GM21786 (cell line): Measurements from ENCODE around the gene HOXA2.

ENCODE experiments used
- ATAC-seq: cut with Tn5 transposase; IDR thresholded peaks from one replicate; pipeline ENCODE4 v1.9.1; 2021; ENCODE audit not compliant: unreplicated experiment

The HOXA2 gene

DNA sequence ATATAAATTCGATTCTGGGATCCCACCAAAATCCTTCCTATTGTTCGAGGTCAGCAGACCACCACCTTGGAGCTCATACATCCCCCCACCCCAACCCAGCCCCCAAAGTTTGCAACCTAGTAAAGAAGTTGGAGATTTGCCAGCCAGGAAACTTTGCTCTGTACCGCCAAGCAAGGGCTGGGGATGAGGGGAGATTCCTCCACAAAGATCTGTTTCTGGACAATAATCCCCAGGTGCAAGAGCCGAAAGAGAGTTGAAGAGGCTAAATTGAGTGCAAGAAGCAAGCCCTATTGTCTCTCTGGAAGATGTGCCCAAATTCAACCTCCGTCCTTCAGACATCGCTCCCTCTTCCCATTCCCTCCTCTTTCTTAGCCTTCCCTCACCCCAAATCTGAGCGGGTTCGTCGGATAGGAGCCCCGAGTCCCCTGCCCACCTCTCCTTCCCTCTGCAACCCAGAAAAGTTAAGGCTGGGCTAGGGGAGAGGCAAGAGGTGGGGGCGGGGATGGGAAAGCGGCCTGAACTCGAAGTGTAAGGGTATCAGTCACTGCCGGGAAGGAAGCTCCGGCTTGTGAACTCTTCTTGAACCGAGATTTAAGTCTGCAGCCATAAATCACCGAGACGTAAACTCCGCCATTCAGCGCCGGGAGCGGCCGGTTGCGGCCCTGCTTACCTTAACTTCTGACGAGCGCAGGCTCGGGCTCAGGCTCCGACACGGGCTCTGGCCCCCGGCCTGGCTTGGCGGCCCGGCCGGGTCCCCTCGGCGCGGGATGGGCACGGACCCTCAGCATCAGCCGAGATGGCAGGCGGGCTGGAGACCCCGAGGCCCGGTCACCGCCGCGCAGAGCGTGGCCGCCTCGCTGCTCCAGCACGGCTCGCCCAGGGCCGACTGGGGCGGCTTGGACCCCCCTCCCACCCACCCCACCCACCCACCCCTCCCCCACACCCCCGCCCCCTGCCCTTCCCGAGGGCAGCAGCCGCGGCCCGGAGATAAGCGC lies 10.8 kb upstream of the HOXA2 start:
- no peak for ATAC-seq

DNA sequence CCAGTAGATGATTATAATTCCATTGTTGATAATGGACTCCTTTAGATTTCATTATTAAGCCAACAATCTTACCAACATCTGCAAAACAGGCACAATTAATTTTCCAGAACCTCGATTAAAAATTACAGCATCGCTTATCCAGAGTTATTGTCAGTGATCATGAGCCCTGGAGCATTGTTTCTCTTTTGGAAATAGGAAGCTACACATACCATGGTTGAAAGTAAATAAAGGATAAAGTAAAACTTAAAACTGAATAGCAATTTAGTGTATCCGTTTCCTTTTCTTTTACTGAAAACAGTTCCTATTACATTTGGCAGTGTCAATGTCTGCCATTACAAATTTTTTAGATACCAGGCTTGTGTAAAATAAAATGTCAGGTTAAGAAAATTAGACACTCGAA lies 9.9 kb upstream of the HOXA2 start:
- ATAC-seq = no peak

DNA sequence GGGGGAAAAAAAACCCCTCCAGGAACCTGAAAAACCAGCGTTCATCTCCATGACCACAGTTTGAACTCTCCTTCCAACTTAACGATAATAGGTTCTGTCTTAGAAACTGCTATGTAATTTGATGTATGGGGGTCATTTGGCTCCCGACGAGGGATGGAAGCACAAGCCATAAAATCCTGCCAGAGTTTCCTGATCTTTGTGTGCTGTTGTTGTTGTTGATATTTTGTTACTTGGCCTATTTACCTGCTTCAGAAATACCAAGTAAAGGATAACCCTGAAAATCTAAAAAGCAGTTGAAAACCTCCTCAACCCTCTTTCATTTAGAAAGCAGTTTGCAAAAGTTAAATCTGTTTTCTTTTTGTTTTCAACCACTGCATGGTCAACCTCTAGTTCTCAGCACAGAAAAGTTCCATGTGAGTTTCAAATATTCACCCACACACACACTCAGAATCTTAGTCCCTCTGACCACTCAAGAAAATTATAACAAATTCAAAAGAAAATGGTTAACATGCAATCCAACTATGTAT lies 9.3 kb upstream of the HOXA2 start:
- ATAC-seq = no peak

DNA sequence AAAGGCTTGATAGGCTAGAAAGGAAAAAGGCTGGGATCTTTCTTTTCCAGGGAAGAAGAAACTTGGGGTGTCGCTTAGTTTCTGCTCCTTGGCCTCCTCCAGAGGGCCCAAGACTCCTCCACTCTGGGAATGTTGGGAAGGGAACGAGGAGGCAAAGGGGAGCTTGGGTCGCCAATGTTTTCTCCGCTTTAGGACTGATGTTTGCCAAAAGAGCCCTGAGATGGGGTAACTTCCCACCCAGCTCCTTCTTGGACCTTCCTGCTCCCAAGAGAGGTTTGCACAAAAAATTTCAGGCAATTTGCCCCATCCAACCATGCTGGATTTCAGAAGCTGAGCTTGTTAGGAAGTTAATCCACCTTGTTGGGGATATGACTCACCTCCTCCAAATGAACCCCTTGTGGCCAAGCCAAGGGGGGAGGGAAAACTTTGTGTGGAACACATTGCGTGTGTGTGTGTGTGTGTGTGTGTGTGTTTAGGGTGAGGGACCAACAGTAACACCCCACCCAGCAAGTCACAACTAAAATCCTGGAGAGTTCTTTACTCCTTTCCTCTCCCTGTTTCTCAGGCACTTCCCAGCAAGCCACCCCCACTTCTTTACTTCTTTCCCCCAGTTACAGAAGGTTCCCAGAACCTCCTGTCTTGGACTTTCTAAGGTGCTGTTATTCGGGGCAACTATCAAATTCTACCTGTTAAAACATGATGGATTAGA lies 8.7 kb upstream of the HOXA2 start:
- no peak for ATAC-seq

DNA sequence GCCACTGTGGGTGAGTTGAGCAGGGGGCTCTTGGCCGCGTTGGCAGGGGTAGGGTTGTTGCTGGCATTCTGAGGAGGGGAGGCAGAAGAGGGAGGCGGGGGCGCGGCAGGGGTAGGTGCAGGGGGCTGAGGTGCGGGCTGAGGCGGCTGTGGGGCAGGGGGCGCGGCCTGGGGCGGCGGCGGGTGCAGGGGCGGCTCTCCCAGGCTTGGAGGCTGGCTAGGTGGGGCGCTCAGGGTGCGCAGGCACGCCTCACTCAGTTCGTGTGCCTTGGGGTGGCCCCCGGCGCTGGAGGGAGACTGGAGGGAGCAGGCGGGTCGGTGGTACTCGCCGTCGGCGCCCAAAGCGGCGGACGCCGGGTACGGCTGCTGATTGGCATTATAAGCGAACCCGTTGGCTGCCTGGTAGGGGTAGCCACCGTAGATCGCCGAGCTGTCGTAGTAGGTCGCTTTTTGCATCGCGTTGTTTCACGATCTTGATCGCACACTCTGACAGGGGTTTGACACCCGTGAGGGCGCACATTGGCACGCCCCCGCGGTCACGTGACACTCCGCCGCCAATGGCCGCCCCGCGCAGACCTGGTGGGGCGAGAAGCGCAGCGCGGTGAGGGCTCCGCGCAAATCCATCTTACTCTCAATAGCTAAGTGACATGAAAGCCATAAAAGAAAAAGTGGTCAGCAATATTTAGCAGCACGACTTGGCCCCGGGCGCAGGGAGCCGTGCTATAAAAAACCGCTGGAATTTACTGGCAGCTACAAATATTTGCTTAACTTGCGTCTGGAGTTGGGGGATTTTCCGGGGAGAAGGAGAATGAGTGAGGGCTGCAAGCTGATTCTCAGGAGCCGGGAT lies 7.9 kb upstream of the HOXA2 start:
- no peak for ATAC-seq

DNA sequence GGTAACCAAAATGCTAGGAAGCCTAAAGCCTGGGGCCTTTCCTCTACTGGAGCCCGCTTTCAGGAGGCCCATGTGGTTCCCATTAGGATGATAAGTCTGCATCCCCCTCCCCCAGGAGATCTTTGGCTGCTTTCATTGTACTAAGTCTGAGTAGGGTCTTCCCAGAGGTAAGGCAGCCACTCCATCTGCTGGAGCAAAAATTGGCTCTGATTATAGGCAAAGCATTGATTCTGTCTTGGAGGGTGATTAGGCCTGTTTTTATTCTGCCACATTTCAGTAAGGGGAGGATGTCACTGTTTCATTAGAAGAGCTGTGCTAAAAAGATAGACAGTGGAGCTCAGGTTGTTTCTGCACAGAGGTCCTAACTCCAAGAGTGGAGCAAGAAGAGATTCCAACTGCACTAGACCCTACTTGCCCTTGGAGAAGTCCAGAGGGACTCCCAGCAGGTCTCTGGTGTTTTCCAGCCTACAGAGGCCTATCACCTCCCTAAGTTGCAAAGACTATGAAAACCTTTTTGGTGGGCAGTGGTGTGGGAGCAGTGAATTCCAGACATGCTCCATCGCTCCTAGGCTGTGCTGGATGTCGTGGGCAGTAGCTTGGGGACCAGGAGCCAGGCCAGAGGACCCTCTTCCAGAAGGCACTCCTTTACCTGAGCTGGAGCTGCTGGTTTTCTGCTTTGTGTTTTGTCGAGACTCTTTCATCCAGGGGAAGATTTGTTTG lies 7.1 kb upstream of the HOXA2 start:
- no peak for ATAC-seq

DNA sequence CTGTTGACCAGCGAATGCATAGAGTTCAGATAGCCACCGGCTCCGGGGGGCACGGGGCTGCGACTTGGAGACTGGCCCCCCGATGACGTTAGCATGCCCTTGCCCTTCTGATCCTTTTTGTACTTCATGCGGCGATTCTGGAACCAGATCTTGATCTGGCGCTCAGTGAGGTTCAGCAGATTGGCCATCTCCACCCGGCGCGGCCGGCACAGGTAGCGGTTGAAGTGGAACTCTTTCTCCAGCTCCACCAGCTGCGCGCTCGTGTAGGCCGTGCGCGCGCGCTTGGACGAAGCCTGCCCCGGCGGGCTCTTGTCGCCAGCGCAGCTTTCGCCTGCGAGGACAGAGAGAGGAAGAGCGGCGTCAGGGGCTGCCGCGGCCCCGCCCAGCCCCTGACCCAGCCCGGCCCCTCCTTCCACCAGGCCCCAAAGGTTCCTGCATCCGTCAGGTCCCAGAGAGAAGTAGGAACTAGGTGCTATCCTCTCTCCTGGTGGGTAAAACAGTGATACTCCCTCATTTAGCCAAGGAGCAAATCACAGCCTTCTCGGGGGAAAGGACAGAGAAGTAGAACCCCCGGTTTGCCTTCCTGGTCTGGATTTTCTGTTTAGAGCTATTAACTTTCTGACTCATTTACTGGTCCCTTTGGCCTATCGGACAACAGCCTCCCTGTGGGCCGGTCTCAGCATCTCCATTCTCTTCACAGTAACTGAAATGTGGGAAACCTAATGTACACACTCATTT lies 6.1 kb upstream of the HOXA2 start:
- ATAC-seq = no peak

DNA sequence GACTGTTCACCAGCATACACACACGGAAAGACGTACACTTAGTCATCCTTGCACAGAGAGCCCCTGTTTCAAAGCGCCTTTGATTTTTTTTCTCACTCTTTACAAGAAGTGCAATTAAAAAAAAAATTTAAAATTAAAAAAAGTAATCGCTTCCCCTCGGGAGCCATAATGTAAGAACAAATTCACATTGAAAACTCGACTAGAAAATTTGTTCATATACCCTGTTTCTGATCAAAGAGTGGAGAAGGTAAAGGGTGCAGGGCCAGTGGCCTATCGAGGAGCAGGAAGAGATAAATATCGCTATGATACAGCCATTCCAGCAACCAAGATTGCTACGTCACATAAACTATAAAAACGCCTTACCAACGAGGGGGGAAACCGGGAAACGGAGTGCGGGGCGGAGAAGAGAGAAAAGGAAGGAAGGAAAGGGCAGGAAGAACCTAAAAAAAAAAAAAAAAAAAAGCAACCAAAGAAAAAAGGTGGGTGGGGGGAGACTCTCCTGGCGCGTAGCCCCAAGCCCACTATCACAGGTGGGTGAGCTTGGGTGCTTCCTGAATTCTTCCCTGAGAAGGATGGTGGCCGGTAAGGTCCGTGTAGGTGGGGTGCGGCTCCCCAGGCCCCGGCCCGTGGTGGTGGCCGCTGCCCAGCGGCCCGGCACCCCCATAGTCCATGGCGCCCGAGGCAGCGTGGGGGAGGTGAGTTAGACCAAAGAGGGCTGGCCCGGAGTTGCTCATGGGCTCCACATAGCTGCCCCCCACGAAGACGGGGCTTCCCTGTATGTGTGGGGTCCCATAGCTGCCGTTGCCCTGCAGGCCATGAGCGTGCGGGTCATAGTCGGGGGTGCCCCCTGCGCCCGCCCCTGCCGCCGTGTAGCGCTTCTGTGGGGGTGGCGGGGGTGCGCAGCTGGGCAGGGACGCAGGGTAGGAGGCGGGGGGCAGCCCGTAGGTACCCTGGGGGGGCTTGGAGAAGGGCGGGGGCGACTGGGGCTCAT lies 5.2 kb upstream of the HOXA2 start:
- no peak for ATAC-seq

DNA sequence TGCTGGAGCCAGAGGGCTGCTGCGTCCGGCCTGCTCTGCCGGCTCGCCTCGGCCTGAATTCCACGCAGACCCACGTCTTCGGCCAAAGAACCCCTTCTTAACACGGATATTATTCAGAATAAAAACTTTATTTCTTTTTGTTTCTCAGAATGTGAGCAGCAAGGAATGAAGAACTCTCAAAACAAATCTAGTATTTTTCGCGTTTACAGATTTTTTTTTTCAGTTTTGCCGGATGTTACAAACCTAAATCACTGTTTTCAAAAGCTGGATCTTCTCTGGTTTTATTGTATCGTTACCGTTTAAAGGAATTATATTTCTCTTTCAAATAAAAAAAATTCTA lies 4.4 kb upstream of the HOXA2 start:
- ATAC-seq = no peak

DNA sequence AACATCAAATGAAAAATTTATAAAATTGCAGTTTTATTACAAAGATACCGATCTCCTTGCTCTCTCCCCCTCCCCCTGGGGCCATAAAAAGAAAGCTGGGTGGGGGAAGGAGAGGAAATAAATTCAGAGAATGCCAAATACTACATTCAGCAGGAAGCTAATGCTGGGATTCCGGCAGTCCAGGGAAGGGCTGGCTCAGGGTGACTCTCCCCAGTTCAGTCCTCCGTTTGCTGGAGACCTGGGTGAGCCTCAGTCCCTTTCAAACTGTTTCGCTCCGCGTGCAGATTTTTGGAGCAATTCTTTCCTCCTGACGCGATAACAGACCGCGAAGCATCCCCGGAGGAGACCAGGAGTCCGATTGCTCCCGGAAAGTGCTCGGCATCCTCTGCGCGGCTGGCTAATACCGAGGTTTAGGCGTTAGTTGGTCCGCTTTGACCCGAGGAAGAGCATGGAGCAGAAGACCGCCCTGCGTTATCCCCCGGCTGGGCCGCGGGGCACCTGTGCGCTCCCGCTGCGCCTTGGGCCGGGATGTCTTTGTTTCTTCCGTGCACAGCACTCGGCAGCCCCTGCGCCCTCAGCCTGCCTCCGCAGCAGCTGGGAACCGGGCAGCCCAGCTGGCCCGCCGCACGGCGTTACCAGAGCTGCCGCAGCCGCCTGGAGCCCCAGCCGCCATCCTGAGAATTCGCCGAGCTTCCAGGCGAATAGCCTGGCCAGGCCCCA lies 3.9 kb upstream of the HOXA2 start:
- no peak for ATAC-seq

DNA sequence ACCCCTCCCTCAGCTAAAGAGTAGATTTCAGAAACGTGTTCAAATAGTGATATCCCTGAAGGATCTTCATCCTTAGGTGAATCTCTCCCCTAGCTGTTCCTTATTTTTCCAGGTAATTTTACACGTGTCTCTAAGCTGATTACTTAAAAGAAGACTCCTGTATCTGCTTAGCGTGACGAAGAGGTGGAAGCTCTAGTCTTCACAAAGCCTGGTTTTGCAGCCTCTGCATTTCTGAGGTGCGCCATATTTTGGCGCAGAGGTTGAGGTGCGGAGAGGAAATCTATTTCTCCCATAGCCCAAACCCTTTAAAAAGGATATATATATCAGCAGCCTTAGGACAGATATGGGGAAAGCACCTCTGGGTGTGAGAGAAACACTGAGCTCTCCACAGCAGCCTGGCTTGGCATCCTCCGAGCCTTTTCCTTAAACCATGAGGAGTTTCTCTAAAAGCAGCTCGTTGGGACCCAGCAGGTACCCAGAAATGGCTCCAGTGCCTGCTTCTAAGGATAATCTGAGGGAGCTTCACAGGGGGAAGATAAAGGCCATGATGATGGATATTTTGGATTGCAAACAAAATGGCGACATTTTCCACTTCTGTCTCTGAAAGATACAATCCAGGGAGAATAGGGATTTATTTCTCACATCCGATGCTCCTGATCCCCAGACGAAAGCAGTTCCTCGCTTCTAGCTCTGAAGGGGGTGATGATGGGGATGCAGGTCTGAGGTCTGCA lies 3.0 kb upstream of the HOXA2 start:
- ATAC-seq = no peak

DNA sequence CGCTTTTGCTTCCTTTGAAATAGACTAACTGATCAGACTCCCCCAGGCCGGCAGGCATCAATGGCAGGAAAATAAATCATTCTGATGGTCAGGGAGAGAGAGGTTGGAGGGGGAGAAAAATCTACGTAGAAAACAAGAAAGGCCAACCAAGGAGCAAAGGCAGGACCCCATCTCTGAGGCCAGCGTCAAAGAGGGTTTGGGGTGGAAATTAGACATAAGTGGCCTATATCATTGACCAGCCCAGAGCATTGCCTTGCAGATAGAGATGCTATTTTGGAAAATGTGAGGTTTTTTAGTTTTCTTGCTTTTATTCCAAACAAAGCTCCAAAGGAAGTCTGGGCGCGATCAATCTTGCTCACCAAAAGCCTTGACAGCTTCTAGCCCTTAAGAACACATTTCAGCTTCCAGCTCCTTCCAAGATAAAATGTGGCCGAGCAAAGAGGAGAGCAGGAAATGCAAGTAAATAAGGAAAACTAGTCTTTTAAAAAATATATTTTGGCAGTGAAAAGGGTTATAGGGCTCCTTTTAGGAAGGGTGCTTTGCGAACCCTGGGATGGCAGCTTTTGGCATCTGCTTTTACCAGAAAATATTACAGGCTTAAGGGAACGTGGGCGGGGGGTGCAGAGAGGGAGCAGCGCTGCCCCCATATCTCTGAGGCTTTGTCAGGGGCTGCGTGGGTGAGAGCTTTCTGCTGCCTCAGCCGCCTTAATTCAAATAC lies 2.0 kb upstream of the HOXA2 start:
- no peak for ATAC-seq

DNA sequence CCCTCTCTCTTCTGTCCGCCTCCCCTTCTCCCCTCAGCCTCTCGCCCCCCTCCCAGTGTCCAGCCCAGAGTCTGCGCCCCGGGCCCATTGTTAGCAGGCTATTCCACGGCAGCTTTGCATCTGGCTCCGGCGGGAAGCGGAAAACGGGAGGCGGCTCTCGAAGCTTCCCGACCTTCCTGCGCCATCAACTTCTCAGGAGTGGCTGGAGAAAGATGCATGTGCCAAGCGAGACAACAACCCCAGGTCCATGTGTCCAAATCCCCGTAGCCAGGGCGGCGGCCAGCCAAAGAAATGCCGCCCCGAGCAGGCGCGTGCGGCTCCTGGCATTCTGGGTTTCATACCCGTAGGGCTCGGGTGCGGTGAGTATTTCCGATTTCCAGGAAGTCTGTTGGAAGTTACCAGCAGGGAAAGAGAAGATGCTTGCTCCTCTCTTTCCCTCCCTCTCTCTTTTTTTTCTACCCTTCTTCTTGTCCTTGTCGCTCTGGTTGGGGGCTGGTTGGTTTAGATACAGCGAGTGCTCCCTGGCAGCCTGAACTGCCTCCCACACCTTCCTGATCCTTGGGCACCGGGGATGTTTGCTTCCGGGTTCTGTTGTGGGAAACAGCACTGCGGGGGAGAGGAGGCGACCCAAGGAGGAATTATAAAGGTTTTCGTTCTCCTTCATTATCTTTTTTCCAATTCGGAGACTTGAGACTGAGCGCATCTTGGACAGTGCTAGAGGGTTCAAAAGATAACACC lies 1.2 kb upstream of the HOXA2 start:
- no peak for ATAC-seq

DNA sequence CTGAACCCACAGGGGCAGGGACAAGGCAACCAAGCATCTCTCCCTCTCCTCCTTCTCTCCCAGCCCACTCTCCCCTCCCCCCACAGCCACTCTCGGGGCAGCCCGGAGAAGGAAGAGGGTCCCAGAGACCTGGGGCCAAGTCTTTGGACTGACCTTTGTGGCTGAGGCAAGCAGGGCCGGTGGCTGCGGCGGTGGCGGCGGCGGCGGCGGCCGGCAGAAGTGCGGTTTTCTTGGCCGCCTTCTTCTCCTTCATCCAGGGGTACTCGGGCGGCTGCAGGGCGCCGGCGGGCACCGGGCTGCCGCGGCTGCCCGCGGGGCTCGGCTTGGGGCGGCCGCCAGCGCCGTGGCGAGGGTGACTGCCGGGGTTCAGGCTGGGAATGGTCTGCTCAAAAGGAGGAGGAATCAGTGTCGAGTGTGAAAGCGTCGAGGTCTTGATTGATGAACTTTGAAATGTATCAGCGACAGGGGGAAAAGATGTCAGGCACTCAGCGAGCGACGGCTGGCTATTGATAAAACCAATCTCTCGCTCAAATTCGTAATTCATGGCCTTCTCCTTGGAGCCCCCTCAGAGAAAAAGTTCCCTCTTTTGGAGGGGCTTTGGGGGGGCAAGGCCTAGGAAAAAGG lies 414 bp downstream of the HOXA2 start:
- no peak for ATAC-seq

DNA sequence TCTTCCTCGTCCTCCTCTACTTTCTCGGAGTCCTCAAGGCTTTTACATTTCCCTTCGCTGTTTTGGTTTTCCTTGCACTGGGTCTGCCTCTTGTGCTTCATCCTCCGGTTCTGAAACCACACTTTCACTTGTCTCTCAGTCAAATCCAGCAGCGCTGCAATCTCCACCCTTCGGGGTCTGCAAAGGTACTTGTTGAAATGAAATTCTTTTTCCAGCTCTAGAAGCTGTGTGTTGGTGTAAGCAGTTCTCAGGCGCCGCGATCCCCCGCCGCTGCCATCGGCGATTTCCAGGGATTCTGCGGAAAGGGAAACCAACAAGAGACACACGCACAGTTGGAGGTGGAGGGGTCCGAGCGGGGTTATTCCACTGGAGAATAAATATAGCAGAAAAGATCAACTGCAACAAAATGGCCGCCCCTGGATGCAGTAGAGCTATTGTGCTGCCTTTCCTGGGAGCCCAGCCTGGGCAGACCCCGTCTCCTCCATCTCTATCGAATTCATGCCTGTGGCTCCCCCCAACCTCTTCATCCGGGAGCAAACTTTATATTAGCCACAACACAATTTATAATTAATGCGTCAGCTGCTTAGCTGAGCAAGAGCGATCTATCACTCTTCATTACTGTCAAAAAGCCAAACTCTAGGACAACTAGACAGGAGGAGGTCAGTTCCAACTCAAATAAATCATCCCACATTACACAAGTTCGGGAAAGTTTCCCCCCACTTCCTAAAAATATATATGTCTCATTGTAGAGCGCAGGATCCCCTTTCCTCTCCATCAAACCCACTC lies 1.1 kb downstream of the HOXA2 start:
- no peak for ATAC-seq
